K562 (cell line): ENCODE measurements around the gene GCH1. TPM values are rescaled to one million over a fixed set of nuclear protein-coding genes. Genes with fewer than 3 reads are reported as not detected.

ENCODE experiments used
- ATAC-seq: fragments of 200-7000 bp; cut with Tn5 transposase; 3 replicates; pipeline ENCODE4 v1.9.1; 2020; ENCODE audit warnings: moderate library complexity
- BruUV-seq: library from RNA; stranded (reverse); fragments of 400-500 nt; replicated peaks from 2 replicates; lab custom pipeline; 2021; lab: Mats Ljungman, UMichigan
- CTCF ChIA-PET: fragments of 300-600 bp; formaldehyde crosslinking; extraction: SDS; loops from one replicate; lab custom pipeline; 2021; ENCODE audit warnings: low intra/inter-chr PET ratio; lab: Yijun Ruan, JAX
- POLR2A ChIA-PET: fragments of 300-600, 350-650 bp; sonication (Branson Sonifier 250); formaldehyde crosslinking; extraction: SDS; loops from one replicate; lab custom pipeline; 2021; ENCODE audit warnings: antibody characterized with exemption, inconsistent platforms; lab: Yijun Ruan, JAX
- DNase-seq, 4 experiments: peaks; one replicate each; pipeline versions ENCODE4 v3.0.0 to v3.0.0-alpha.2; 2011 to 2018; ENCODE audit warnings: low spot score in 3 of 4, mixed read lengths in 3 of 4; ENCODE audit errors: extremely low read depth in 1 of 4
- FAIRE-seq: peaks from 2 replicates; lab custom pipeline; 2011; peaks lifted over from hg19 to GRCh38; lab: Jason Lieb, UNC
- H2AFZ ChIP-seq: 2 replicates; pipeline ENCODE4 v1.6.0; 2011; ENCODE audit warnings: low read depth, low read length, control low read depth, inconsistent platforms
- H3K27ac ChIP-seq: fragments of 200-600 bp; 3 replicates; pipeline ENCODE4 v1.8.0; 2011; ENCODE audit warnings: low read depth, mild to moderate bottlenecking, control low read depth, inconsistent platforms, low read length, moderate library complexity, mixed read lengths; ENCODE audit errors: extremely low read depth
- H3K27me3 ChIP-seq, 2 experiments: fragments of 300-600 bp in 1 of 2; 2 replicates in 1 of 2; 3 replicates in 1 of 2; pipeline versions ENCODE4 v1.6.0 to v1.8.0; 2011; ENCODE audit warnings: inconsistent platforms in 2 of 2, low read length in 2 of 2, mild to moderate bottlenecking in 1 of 2, mixed read lengths in 1 of 2, moderate library complexity in 1 of 2; ENCODE audit not compliant: control insufficient read depth in 2 of 2, insufficient read depth in 2 of 2
- H3K36me3 ChIP-seq: fragments of 300-600 bp; 3 replicates; pipeline ENCODE4 v1.8.0; 2011; ENCODE audit warnings: mild to moderate bottlenecking, low read length, inconsistent platforms; ENCODE audit not compliant: control insufficient read depth, insufficient read depth
- H3K4me1 ChIP-seq, 2 experiments: fragments of 200-600 bp in 1 of 2; replicated peaks in 1 of 2; 2 replicates in 1 of 2; 3 replicates in 1 of 2; pipeline versions ENCODE4 v1.5.1 to v1.8.0; 2011; ENCODE audit warnings: inconsistent platforms in 2 of 2, low read length in 2 of 2, mild to moderate bottlenecking in 1 of 2, mixed read lengths in 1 of 2, moderate library complexity in 1 of 2; ENCODE audit not compliant: control insufficient read depth in 2 of 2, insufficient read depth in 2 of 2
- H3K4me2 ChIP-seq: 2 replicates; pipeline ENCODE4 v1.6.1; 2011; ENCODE audit warnings: low read length, control low read depth, inconsistent platforms, mixed read lengths; ENCODE audit not compliant: insufficient read depth
- H3K4me3 ChIP-seq: fragments of 200-600 bp; sonication (generic), shearing (Covaris generic); 2 replicates; pipeline ENCODE4 v1.5.1; 2016; ENCODE audit warnings: control low read depth, inconsistent platforms
- H3K79me2 ChIP-seq: fragments of 200-600 bp; 3 replicates; pipeline ENCODE4 v1.8.0; 2011; ENCODE audit warnings: low read length, inconsistent platforms; ENCODE audit not compliant: control insufficient read depth, insufficient read depth
- H3K9ac ChIP-seq, 2 experiments: 2 replicates each; pipeline versions ENCODE4 v1.6.0 to v1.6.1; 2011; ENCODE audit warnings: low read depth in 2 of 2, low read length in 2 of 2, control low read depth in 1 of 2, inconsistent platforms in 1 of 2, mild to moderate bottlenecking in 1 of 2, mixed read lengths in 1 of 2; ENCODE audit not compliant: insufficient read depth in 1 of 2
- H3K9me1 ChIP-seq: one replicate; pipeline ENCODE4 v1.6.0; 2011; ENCODE audit warnings: inconsistent platforms, mild to moderate bottlenecking, low read length, moderate library complexity; ENCODE audit not compliant: control insufficient read depth, insufficient read depth
- H3K9me3 ChIP-seq: replicated peaks from 2 replicates; pipeline ENCODE4 v1.5.1; 2011; ENCODE audit warnings: low read depth, low read length, inconsistent platforms; ENCODE audit not compliant: control insufficient read depth, insufficient read depth
- H4K20me1 ChIP-seq: replicated peaks from 2 replicates; pipeline ENCODE4 v1.6.1; 2011; ENCODE audit warnings: low read length, inconsistent platforms, mixed read lengths; ENCODE audit not compliant: control insufficient read depth, insufficient read depth
- C11orf30 ChIP-seq: fragments of 450-650 bp; IDR thresholded peaks from 2 replicates; pipeline ENCODE4 v1.6.1; 2016; ENCODE audit warnings: low read depth, mild to moderate bottlenecking
- CHD2 ChIP-seq: IDR thresholded peaks from 2 replicates; pipeline ENCODE4 v1.6.1; 2011; ENCODE audit warnings: low read depth, low read length
- HDAC8 ChIP-seq: fragments of 450-650 bp; IDR thresholded peaks from 2 replicates; pipeline ENCODE4 v1.6.1; 2016; ENCODE audit warnings: mild to moderate bottlenecking, missing genetic modification characterization, moderate library complexity, missing compliant biosample characterization
- HNRNPK ChIP-seq: fragments of 200-400 bp; formaldehyde crosslinking; IDR thresholded peaks from one replicate; pipeline ENCODE4 v1.6.1; 2018; ENCODE audit warnings: mild to moderate bottlenecking, low read depth, low read length; ENCODE audit not compliant: poor library complexity, severe bottlenecking
- KAT7 ChIP-seq: sonication (generic); formaldehyde crosslinking; IDR thresholded peaks from 2 replicates; pipeline ENCODE4 v1.8.0; 2022; ENCODE audit warnings: missing genetic modification reagents, mild to moderate bottlenecking, borderline replicate concordance
- SIN3B ChIP-seq: fragments of 450-650 bp; IDR thresholded peaks from 2 replicates; pipeline ENCODE4 v1.6.1; 2017; ENCODE audit warnings: low read depth, mild to moderate bottlenecking, moderate library complexity
- SRSF7 ChIP-seq: fragments of 200-400 bp; formaldehyde crosslinking; optimal IDR thresholded peaks from 2 replicates; pipeline ENCODE3; 2017; ENCODE audit warnings: mild to moderate bottlenecking, low read depth, low read length
- STAT6 ChIP-seq: sonication (generic); formaldehyde crosslinking; IDR thresholded peaks from 2 replicates; pipeline ENCODE4 v1.8.1; 2023; ENCODE audit warnings: mild to moderate bottlenecking, missing genetic modification reagents
- ZBTB11 ChIP-seq, 3 experiments: fragments of 200-800 bp in 1 of 3; fragments of 250-450 bp in 1 of 3; fragments of 450-650 bp in 1 of 3; sonication (Bioruptor Pico) in 1 of 3; sonication (Bioruptor generic) in 1 of 3; formaldehyde crosslinking in 1 of 3; IDR thresholded peaks; 2 replicates each; pipeline versions ENCODE4 v1.6.1 to v1.8.0; 2016 to 2022; ENCODE audit warnings: mild to moderate bottlenecking in 2 of 3, missing genetic modification characterization in 2 of 3, missing compliant biosample characterization in 1 of 3, moderate library complexity in 1 of 3
- ZNF512 ChIP-seq: IDR thresholded peaks from 2 replicates; pipeline ENCODE4 v1.6.1; 2016; ENCODE audit warnings: missing genetic modification characterization, missing compliant biosample characterization
- in situ Hi-C: fragments of 300-500 bp; cut with MboI; formaldehyde crosslinking; loops from 4 replicates; pipeline ENCODE4 v1.15.0; 2018; ENCODE audit warnings: inconsistent platforms, mixed read lengths
- intact Hi-C: fragments of 100-400 bp; cut with micrococcal nuclease; formaldehyde crosslinking; loops from 2 replicates; pipeline ENCODE4 v1.14.2; 2022
- polyA plus RNA-seq, 8 experiments: library from polyadenylated mRNA; depleted of rRNA in 4 of 8; stranded (reverse) in 5 of 8; unstranded in 3 of 8; fragments of >200 nt; fragmentation: Nextera tagmentation in 2 of 8; fragmentation: Illumina TruSeq in 1 of 8; extraction: Ambion mirVana in 2 of 8; extraction: Trizol in 1 of 8; gene quantifications; 2 replicates each; pipeline versions ENCODE4 v1.2.1 to v1.2.3, GENCODE V29; 2011 to 2014; ENCODE audit warnings: inconsistent platforms in 1 of 8, missing spikeins in 1 of 8
- total RNA-seq, 7 experiments: library from RNA; depleted of rRNA in 6 of 7; stranded (reverse); fragments of >200 nt in 6 of 7; fragmentation: Illumina TruSeq in 2 of 7; extraction: Trizol in 2 of 7; gene quantifications; 2 replicates each; pipeline versions ENCODE4 v1.2.1 to v1.2.3, GENCODE V29; 2011 to 2021; ENCODE audit warnings: low replicate concordance in 1 of 7

The GCH1 gene
- total and polyA plus RNA-seq, 9 of the 15 experiments (the other 6 are each of a cell fraction or from before 2014, with no cell fraction given): 3.9 to 13.1 (median 6.5) TPM

GRCh38 chr14:54796961-54797360 lies 105.7 kb downstream of the GCH1 start:
- ATAC-seq (no peak), FAIRE-seq (no peak), DNase-seq (no peak)
- ChIA-PET CTCF (no interaction called here), POLR2A (no interaction called here)
- Histone ChIP-seq H3K4me3 (no peak overlapping the region), H2AFZ (no peak overlapping the region), H3K36me3 (no peaks in the 10 kb centered on the region), H3K27me3 (no peaks in the 10 kb centered on the region), H3K79me2 (no peaks in the 10 kb centered on the region), H3K9ac (no peak overlapping the region), H3K27ac (no peak overlapping the region), H3K9me1 (no peaks in the 10 kb centered on the region), H4K20me1 (no peaks in the 10 kb centered on the region), H3K4me1 (no peaks in the 10 kb centered on the region), H3K4me2 (no peak overlapping the region), H3K9me3 (0 out of 2 replicates have a peak, but pooled peaks cover 2% of the 10 kb centered on the region)
- no TSS peak for BruUV-seq
- intact Hi-C loops (no loop called here), in situ Hi-C loops (loop anchor here (25.0 kb wide), 1 partner anchor 1260 kb away; no protein-coding TSS in a partner anchor)
- TF ChIP-seq STAT6 (no peak), HNRNPK (no peak), SRSF7 (no peak), ZNF512 (tag) (no peak), C11orf30 (no peak), HDAC8 (tag) (no peak), SIN3B (no peak), ZBTB11 (CRISPR knock-in tag; IDR thresholded peaks at IDR 0.05) (no peak), KAT7 (no peak), CHD2 (no peak)
